Effector memory CD8-positive, alpha-beta T cell (primary cell): ENCODE data around the gene GPSM1.

Experiments used
- ATAC-seq: fragments of 150-1000 bp; cut with Tn5 transposase; replicated peaks from 2 replicates; pipeline ENCODE4 v1.10.0; 2021; ENCODE audit warnings: mild to moderate bottlenecking, moderate library complexity
- DNase-seq, 3 experiments: peaks; one replicate each; pipeline ENCODE4 v3.0.0; 2021
- H3K27ac Mint-ChIP-seq, 2 donors: one replicate each; pipeline ENCODE4 v1.8.0; 2022; ENCODE audit warnings: mild to moderate bottlenecking in 2 of 2, mixed read lengths in 2 of 2, moderate library complexity in 2 of 2
- H3K27me3 Mint-ChIP-seq, 2 donors: one replicate each; pipeline ENCODE4 v1.8.0; 2022; ENCODE audit warnings: mixed read lengths in 2 of 2
- H3K36me3 Mint-ChIP-seq: one replicate; pipeline ENCODE4 v1.8.0; 2022; ENCODE audit warnings: mild to moderate bottlenecking, moderate library complexity, mixed read lengths; ENCODE audit not compliant: insufficient read depth
- H3K4me1 Mint-ChIP-seq, 2 donors: one replicate each; pipeline ENCODE4 v1.8.0; 2022; ENCODE audit warnings: low read depth in 2 of 2, mixed read lengths in 2 of 2
- H3K4me3 Mint-ChIP-seq, 2 donors: one replicate each; pipeline ENCODE4 v1.8.0; 2022; ENCODE audit warnings: mild to moderate bottlenecking in 2 of 2, mixed read lengths in 2 of 2, moderate library complexity in 2 of 2
- H3K9me3 Mint-ChIP-seq, 2 donors: one replicate each; pipeline ENCODE4 v1.8.0; 2022; ENCODE audit warnings: mixed read lengths in 2 of 2

Gene GPSM1

GRCh38 chr9:136359774-136360718 lies 32.7 kb downstream of the GPSM1 start:
- H3K9me3 Mint-ChIP-seq, result no peaks in the 10 kb centered on the region
- no peaks in the 10 kb centered on the region for H3K27me3 Mint-ChIP-seq
- ATAC-seq (no peak), DNase-seq (no peak)
- H3K4me3 Mint-ChIP-seq, result no peak overlapping the region
- peaks cover 4 to 5% of the 10 kb centered on the region in 2 donors for H3K4me1 Mint-ChIP-seq
- peaks cover 3% of the 10 kb centered on the region for H3K36me3 Mint-ChIP-seq
- no peak overlapping the region for H3K27ac Mint-ChIP-seq

- no peak for ATAC-seq
- no peak for DNase-seq
- peak overlapping the region in 1 of 2 donors; percentile 20 for H3K27ac Mint-ChIP-seq
- H3K4me1 Mint-ChIP-seq, result peaks cover 4 to 9% of the 10 kb centered on the region in 2 donors
- peaks cover 3% of the 10 kb centered on the region for H3K36me3 Mint-ChIP-seq
- no peaks in the 10 kb centered on the region for H3K27me3 Mint-ChIP-seq
- no peaks in the 10 kb centered on the region for H3K9me3 Mint-ChIP-seq
- H3K4me3 Mint-ChIP-seq, result no peak overlapping the region
These were observed 33.9 kb downstream of the GPSM1 start for GRCh38 chr9:136361047-136361753.

GRCh38 chr9:136361754-136362449 lies 34.6 kb downstream of the GPSM1 start:
- H3K36me3 Mint-ChIP-seq, result peaks cover 3% of the 10 kb centered on the region
- H3K4me1 Mint-ChIP-seq, result peaks cover 4 to 9% of the 10 kb centered on the region in 2 donors
- no peaks in the 10 kb centered on the region for H3K9me3 Mint-ChIP-seq
- no peak for ATAC-seq
- no peak overlapping the region for H3K4me3 Mint-ChIP-seq
- DNase-seq, result no peak
- H3K27me3 Mint-ChIP-seq, result no peaks in the 10 kb centered on the region
- H3K27ac Mint-ChIP-seq, result peak overlapping the region in 1 of 2 donors; percentile 20

DNA sequence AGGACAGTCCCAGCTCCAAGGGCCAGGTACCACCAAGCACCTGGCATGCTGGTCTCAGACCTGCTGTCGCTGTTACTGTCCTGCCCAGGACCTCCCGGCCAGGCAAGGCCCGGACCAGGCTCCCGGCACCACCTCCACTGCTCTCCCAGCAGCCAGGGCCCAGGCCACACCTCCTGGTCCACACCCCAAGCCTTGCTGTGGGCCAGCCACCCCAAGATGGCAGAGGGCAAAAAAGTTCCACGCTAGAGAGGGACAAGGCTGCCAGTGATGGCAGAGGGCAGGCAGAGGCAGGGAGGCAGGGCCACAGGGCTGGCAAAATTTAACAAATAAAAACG lies 35.1 kb downstream of the GPSM1 start:
- ATAC-seq, result no peak
- no peak for DNase-seq
- H3K27me3 Mint-ChIP-seq, result no peaks in the 10 kb centered on the region

GRCh38 chr9:136363106-136363948 lies 36.0 kb downstream of the GPSM1 start, which contains the start of gene DNLZ:
Gene DNLZ (minus strand): TSS chr9:136363744. CDS start chr9:136363714, 30 bp downstream.
- ATAC-seq (peak; percentile 84), DNase-seq (peak; percentile 79 to 86 (median 81))
- H3K4me3 Mint-ChIP-seq, result peak within 1 kb of the TSS; percentile 75 to 77
- H3K27me3 Mint-ChIP-seq, result no peaks in the 10 kb centered on the region
- no peaks in the 10 kb centered on the region for H3K9me3 Mint-ChIP-seq
- H3K36me3 Mint-ChIP-seq, result peaks cover 3% of the 10 kb centered on the region
- peaks cover 4 to 9% of the 10 kb centered on the region in 2 donors for H3K4me1 Mint-ChIP-seq
- peak within 1 kb of the TSS in 1 of 2 donors; percentile 65 for H3K27ac Mint-ChIP-seq

More for the DNA sequence above, 35.1 kb downstream of the GPSM1 start:
- Mint-ChIP-seq H3K4me3 (peak overlapping the region; percentile 75 to 77), H3K4me1 (peaks cover 4 to 9% of the 10 kb centered on the region in 2 donors), H3K27ac (no peak overlapping the region), H3K36me3 (peaks cover 3% of the 10 kb centered on the region), H3K9me3 (no peaks in the 10 kb centered on the region)

DNA sequence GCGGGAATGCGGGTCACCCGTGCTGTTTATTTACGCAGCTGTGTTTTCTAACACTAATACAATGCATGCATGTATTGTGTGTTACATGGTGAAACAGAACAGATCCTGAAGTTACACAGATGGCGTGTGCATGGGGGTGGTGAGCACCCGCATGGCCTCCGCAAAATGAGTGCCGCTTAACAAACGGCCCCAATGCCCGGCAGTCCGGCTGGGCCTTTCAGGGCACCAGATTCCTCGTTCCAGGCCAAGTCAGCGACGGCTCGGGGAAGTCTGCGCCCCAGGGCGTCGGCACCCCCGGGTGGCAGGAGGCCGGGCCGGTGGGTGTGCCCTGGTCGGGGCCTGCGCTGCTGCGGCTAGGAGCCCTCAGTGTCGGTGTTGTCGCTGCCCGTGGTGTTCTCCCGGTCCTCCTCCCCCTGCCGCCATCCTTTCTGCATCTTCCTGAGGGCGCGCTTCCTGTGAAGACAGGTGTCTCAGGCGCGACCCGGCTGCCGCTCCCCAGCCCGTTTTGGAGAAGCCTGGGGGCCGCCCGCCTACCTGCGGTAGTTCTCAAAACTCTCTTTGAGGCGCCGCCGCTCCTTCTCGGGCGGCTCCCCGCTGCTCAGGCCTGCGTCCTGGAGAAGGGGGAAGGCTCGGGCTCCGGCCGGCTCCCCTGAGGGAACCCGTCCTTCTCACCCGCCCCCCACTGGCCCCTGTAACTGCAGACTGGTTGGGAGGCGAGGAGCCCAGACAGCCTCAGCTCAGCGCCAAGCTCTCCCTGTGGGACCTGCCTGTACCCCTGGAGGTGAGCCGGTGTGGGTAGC lies 36.8 kb downstream of the GPSM1 start:
- Mint-ChIP-seq H3K9me3 (no peaks in the 10 kb centered on the region), H3K4me3 (peak overlapping the region; percentile 75 to 77), H3K27ac (no peak overlapping the region), H3K4me1 (peaks cover 4 to 9% of the 10 kb centered on the region in 2 donors), H3K27me3 (no peaks in the 10 kb centered on the region), H3K36me3 (peaks cover 3% of the 10 kb centered on the region)
- DNase-seq, result no peak
- peak; percentile 1 for ATAC-seq

DNA sequence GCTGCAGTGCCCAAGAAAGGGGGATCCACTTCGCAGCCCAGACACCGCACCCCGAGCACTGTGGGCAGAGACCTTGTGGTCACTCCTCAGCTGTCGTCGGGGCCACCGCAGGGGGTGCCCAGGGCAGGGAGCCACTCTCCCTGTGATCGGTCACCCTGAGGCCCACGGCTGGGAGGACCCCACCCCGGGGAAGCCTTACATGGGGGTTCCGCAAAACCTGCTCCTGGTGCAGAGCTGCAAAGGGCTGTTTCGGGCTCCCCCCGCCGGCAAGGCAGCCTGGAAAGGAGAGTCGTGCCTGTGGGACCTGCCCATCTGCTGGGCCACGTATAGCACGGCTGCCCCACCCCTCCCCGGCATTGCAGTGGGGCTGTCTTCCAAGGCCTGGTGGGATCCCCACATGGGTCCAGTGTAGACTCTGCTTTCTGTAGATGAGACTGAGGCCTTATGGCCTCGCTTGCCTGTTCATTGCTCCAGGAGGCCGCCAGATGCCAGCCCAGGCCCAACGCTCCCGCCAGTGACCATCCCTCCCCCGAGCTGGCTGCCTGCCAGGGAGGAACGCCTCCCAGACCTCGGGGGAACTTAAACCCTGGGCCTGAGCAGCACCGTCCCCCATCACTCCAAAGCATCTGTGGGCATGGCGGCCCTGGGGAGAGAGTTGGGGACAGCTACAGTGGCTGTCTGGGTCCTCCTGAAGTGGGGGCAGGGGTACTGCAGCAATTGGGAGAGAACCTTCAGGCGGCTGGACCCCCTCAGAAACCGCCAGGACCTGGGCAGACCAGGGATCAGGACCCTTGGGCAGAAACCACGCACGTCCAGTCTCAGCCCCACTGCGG lies 37.8 kb downstream of the GPSM1 start:
- Mint-ChIP-seq H3K4me1 (peaks cover 4 to 9% of the 10 kb centered on the region in 2 donors), H3K9me3 (no peaks in the 10 kb centered on the region), H3K4me3 (peak overlapping the region in 1 of 2 donors; percentile 21), H3K27ac (no peak overlapping the region), H3K27me3 (no peaks in the 10 kb centered on the region), H3K36me3 (peaks cover 3% of the 10 kb centered on the region)
- DNase-seq (no peak), ATAC-seq (no peak)

GRCh38 chr9:136365775-136366222 lies 38.5 kb downstream of the GPSM1 start:
- no peaks in the 10 kb centered on the region for H3K9me3 Mint-ChIP-seq
- H3K27me3 Mint-ChIP-seq, result no peaks in the 10 kb centered on the region
- peaks cover 4 to 9% of the 10 kb centered on the region in 2 donors for H3K4me1 Mint-ChIP-seq
- peaks cover 3% of the 10 kb centered on the region for H3K36me3 Mint-ChIP-seq
- DNase-seq (no peak), ATAC-seq (no peak)
- H3K27ac Mint-ChIP-seq, result no peak overlapping the region
- peak overlapping the region in 1 of 2 donors; percentile 19 for H3K4me3 Mint-ChIP-seq

DNA sequence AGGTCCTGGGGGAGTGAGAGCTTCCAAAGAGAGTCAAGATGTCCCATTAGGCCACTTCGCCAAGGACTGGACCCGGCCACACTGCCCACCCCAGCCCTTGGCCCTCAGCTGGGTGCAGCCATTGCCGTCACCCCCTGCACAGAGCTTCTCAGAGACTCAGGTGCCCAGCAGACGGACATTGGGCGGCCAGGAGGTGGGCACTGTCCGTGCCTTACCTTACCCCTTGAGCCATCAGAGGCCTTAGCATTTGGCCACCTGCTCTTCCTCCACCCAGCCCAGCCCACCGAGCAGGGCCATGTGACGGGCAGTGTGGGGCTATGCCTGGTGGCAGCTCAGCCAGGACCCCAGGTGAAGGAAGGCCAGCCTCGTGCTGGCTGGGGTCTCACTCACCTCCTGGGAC lies 39.5 kb downstream of the GPSM1 start:
- H3K9me3 Mint-ChIP-seq, result no peaks in the 10 kb centered on the region
- no peak for DNase-seq

GRCh38 chr9:136367296-136368145 lies 40.2 kb downstream of the GPSM1 start:
- Mint-ChIP-seq H3K4me1 (peaks cover 2 to 7% of the 10 kb centered on the region in 2 donors), H3K27ac (no peak overlapping the region), H3K4me3 (no peak overlapping the region), H3K27me3 (no peaks in the 10 kb centered on the region), H3K9me3 (no peaks in the 10 kb centered on the region), H3K36me3 (no peaks in the 10 kb centered on the region)
- DNase-seq (no peak), ATAC-seq (no peak)

More for the DNA sequence above, 39.5 kb downstream of the GPSM1 start:
- H3K27me3 Mint-ChIP-seq, result no peaks in the 10 kb centered on the region
- H3K4me3 Mint-ChIP-seq, result no peak overlapping the region
- H3K27ac Mint-ChIP-seq, result no peak overlapping the region
- ATAC-seq, result no peak
- H3K4me1 Mint-ChIP-seq, result peaks cover 4 to 9% of the 10 kb centered on the region in 2 donors
- H3K36me3 Mint-ChIP-seq, result peaks cover 3% of the 10 kb centered on the region

DNA sequence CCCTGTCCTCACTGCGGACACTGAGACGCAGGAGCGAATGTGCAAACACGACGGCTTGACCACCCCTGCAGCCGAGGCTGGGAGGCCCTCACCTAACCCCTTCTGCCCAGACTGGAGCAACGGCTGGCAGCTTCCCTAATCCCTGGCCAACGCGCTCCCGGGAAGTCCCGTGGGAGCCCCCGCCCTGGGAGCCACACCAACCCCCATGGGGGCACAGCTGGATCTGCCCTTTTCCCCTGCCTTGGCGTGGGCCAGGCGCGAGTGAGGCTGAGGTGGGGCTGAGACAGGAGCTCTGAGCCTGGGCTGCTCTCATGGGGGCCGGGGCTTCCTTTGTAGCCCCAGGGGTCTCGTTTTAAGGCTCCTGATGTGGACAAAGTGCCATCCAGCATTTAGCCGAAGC lies 40.9 kb downstream of the GPSM1 start:
- Mint-ChIP-seq H3K4me1 (peaks cover 0 to 4% of the 10 kb centered on the region in 2 donors), H3K9me3 (no peaks in the 10 kb centered on the region), H3K27me3 (no peaks in the 10 kb centered on the region), H3K4me3 (no peak overlapping the region), H3K36me3 (no peaks in the 10 kb centered on the region), H3K27ac (no peak overlapping the region)
- no peak for DNase-seq
- no peak for ATAC-seq
